Vagina (tissue), 2 donors: ENCODE data around the gene NINL. TPM values are rescaled to one million over a fixed set of nuclear protein-coding genes. Genes with fewer than 3 reads are reported as not detected.
A peak's percentile ranks its signal among the peaks of the same experiment; 100 is the strongest.

ENCODE experiments used
- DNase-seq, 2 donors: peaks; one replicate each; pipeline ENCODE4 v3.0.0-alpha.2; 2017; ENCODE audit errors: extremely low spot score in 2 of 2
- H3K27ac ChIP-seq: fragments of 200-600 bp; sonication (generic); one replicate; pipeline ENCODE4 v1.5.1; 2019
- H3K27me3 ChIP-seq: fragments of 200-600 bp; sonication (generic); one replicate; pipeline ENCODE4 v1.5.1; 2019
- H3K36me3 ChIP-seq, 2 donors: fragments of 200-600 bp; sonication (generic); one replicate each; pipeline ENCODE4 v1.5.1; 2017 to 2019
- H3K4me1 ChIP-seq: fragments of 200-600 bp; sonication (generic); one replicate; pipeline ENCODE4 v1.5.1; 2019
- H3K4me3 ChIP-seq, 2 donors: fragments of 200-600 bp; sonication (generic); 1 replicate in 1 of 2; 2 replicates in 1 of 2; pipeline ENCODE4 v1.5.1; 2016 to 2019
- H3K9me3 ChIP-seq: fragments of 200-600 bp; sonication (generic); one replicate; pipeline ENCODE4 v1.5.1; 2019
- CTCF ChIP-seq, 3 experiments: fragments of 450-650 bp in 2 of 3; fragments of 200-600 bp in 1 of 3; sonication (generic) in 1 of 3; IDR thresholded peaks; one replicate each; pipeline ENCODE4 v1.5.1; 2017 to 2019; ENCODE audit warnings: antibody characterized with exemption in 3 of 3, mild to moderate bottlenecking in 2 of 3, moderate library complexity in 2 of 3
- POLR2A ChIP-seq, 2 donors: fragments of 450-650 bp; IDR thresholded peaks; one replicate each; pipeline ENCODE4 v1.6.1; 2017; ENCODE audit warnings: antibody characterized with exemption in 2 of 2, mild to moderate bottlenecking in 2 of 2, moderate library complexity in 2 of 2
- POLR2AphosphoS5 ChIP-seq, 2 donors: sonication (generic); formaldehyde crosslinking; IDR thresholded peaks; one replicate each; pipeline ENCODE4 v1.9.0; 2017; ENCODE audit warnings: antibody characterized with exemption in 2 of 2, mild to moderate bottlenecking in 2 of 2, low read depth in 1 of 2; ENCODE audit not compliant: insufficient read depth in 1 of 2
- intact Hi-C: fragments of 100-400 bp; cut with DNase I; formaldehyde crosslinking; loops from one replicate; pipeline ENCODE4 v1.15.1; 2023
- total RNA-seq: library from RNA; depleted of rRNA; stranded (reverse); fragments of >200 nt; gene quantifications from one replicate; pipeline ENCODE4 v1.2.3, GENCODE V29; 2016

Gene NINL
- total RNA-seq, 1 donor from 2014 or later = 11.5 TPM

- intact Hi-C loops = no loop called here
- no peak for DNase-seq
- H3K27me3 ChIP-seq = no peaks in the 10 kb centered on the region
- no peaks in the 10 kb centered on the region for H3K36me3 ChIP-seq
- TF ChIP-seq CTCF (IDR thresholded peaks at IDR 0.05) = peak in 1 of 3 experiments; percentile 27
- TF ChIP-seq POLR2A (IDR thresholded peaks at IDR 0.05) = no peak
- peak in 1 of 2 donors; percentile 19 for TF ChIP-seq POLR2AphosphoS5 (IDR thresholded peaks at IDR 0.05; ENCODE audit: insufficient read depth in 1 of 2, low read depth in 1 of 2)
- H3K4me1 ChIP-seq = peaks cover 19% of the 10 kb centered on the region
- H3K4me3 ChIP-seq = peak overlapping the region; percentile 27 to 32
- no peaks in the 10 kb centered on the region for H3K9me3 ChIP-seq
- peak overlapping the region; percentile 44 for H3K27ac ChIP-seq
Measured at GRCh38 chr20:25539742-25540672, 45.3 kb downstream of the NINL start.

GRCh38 chr20:25538838-25539665, 46.3 kb downstream of the NINL start:
- Histone ChIP-seq H3K4me1 (peaks cover 12% of the 10 kb centered on the region), H3K27ac (peak overlapping the region; percentile 44), H3K4me3 (peak overlapping the region; percentile 27 to 32), H3K9me3 (no peaks in the 10 kb centered on the region), H3K27me3 (no peaks in the 10 kb centered on the region), H3K36me3 (no peaks in the 10 kb centered on the region)
- TF ChIP-seq POLR2AphosphoS5 (IDR thresholded peaks at IDR 0.05; ENCODE audit: insufficient read depth in 1 of 2, low read depth in 1 of 2) (no peak), CTCF (IDR thresholded peaks at IDR 0.05) (no peak), POLR2A (IDR thresholded peaks at IDR 0.05) (no peak)
- intact Hi-C loops = no loop called here
- DNase-seq = no peak

- peaks cover 12% of the 10 kb centered on the region for H3K4me1 ChIP-seq
- H3K36me3 ChIP-seq = no peaks in the 10 kb centered on the region
- intact Hi-C loops = no loop called here
- no peak overlapping the region for H3K4me3 ChIP-seq
- H3K27ac ChIP-seq = no peak overlapping the region
- no peaks in the 10 kb centered on the region for H3K9me3 ChIP-seq
- DNase-seq = no peak
- TF ChIP-seq POLR2A (IDR thresholded peaks at IDR 0.05) = no peak
- TF ChIP-seq POLR2AphosphoS5 (IDR thresholded peaks at IDR 0.05; ENCODE audit: insufficient read depth in 1 of 2, low read depth in 1 of 2) = no peak
- TF ChIP-seq CTCF (IDR thresholded peaks at IDR 0.05) = no peak
- no peaks in the 10 kb centered on the region for H3K27me3 ChIP-seq
Measured at GRCh38 chr20:25537890-25538289, 47.4 kb downstream of the NINL start.

- no peak for DNase-seq
- H3K4me3 ChIP-seq = no peak overlapping the region
- no peaks in the 10 kb centered on the region for H3K9me3 ChIP-seq
- peaks cover 12% of the 10 kb centered on the region for H3K4me1 ChIP-seq
- H3K36me3 ChIP-seq = no peaks in the 10 kb centered on the region
- no peaks in the 10 kb centered on the region for H3K27me3 ChIP-seq
- TF ChIP-seq POLR2AphosphoS5 (IDR thresholded peaks at IDR 0.05; ENCODE audit: insufficient read depth in 1 of 2, low read depth in 1 of 2) = no peak
- TF ChIP-seq POLR2A (IDR thresholded peaks at IDR 0.05) = no peak
- no peak for TF ChIP-seq CTCF (IDR thresholded peaks at IDR 0.05)
- no peak overlapping the region for H3K27ac ChIP-seq
- intact Hi-C loops = no loop called here
Measured at GRCh38 chr20:25535762-25536161, 49.6 kb downstream of the NINL start.
